Trophoblast cell (in vitro differentiated cells and primary cell): ENCODE results near the gene OR1A1.

Experiments
- DNase-seq, 2 donors: peaks; one replicate each; pipeline ENCODE4 v3.0.0-alpha.2; 2016
- H2AFZ ChIP-seq: 2 replicates; pipeline ENCODE4 v1.6.1; 2013; ENCODE audit warnings: low read length, moderate library complexity, mild to moderate bottlenecking; ENCODE audit not compliant: insufficient read depth, poor library complexity
- H2AK5ac ChIP-seq: 2 replicates; pipeline ENCODE4 v1.6.1; 2013; ENCODE audit warnings: mild to moderate bottlenecking, low read length
- H2BK120ac ChIP-seq: 2 replicates; pipeline ENCODE4 v1.6.1; 2013; ENCODE audit warnings: low read length, mild to moderate bottlenecking, moderate library complexity; ENCODE audit not compliant: insufficient read depth, poor library complexity
- H2BK12ac ChIP-seq: 2 replicates; pipeline ENCODE4 v1.6.1; 2013; ENCODE audit warnings: mild to moderate bottlenecking, low read length, moderate library complexity
- H2BK5ac ChIP-seq: 2 replicates; pipeline ENCODE4 v1.6.1; 2013; ENCODE audit warnings: low read length, low read depth, moderate library complexity, mild to moderate bottlenecking; ENCODE audit not compliant: poor library complexity
- H3K14ac ChIP-seq: 2 replicates; pipeline ENCODE4 v1.6.1; 2013; ENCODE audit warnings: mild to moderate bottlenecking, low read length
- H3K18ac ChIP-seq: 2 replicates; pipeline ENCODE4 v1.6.1; 2013; ENCODE audit warnings: mild to moderate bottlenecking, low read length
- H3K23ac ChIP-seq: 2 replicates; pipeline ENCODE4 v1.6.1; 2013; ENCODE audit warnings: low read length
- H3K27ac ChIP-seq: 2 replicates; pipeline ENCODE4 v1.5.1; 2013; ENCODE audit warnings: low read depth, mild to moderate bottlenecking, inconsistent platforms, low read length, moderate library complexity
- H3K27me3 ChIP-seq: 2 replicates; pipeline ENCODE4 v1.6.1; 2013; ENCODE audit warnings: inconsistent platforms, mild to moderate bottlenecking, low read length, moderate library complexity; ENCODE audit not compliant: insufficient read depth
- H3K36me3 ChIP-seq, 2 experiments: 1 replicate in 1 of 2; 2 replicates in 1 of 2; pipeline ENCODE4 v1.6.1; 2013; ENCODE audit warnings: low read length in 2 of 2, mild to moderate bottlenecking in 2 of 2, moderate library complexity in 1 of 2; ENCODE audit not compliant: insufficient read depth in 2 of 2, control insufficient read depth in 1 of 2
- H3K4ac ChIP-seq: 2 replicates; pipeline ENCODE4 v1.6.1; 2013; ENCODE audit warnings: low read depth, mild to moderate bottlenecking, low read length, moderate library complexity
- H3K4me1 ChIP-seq, 2 experiments: 1 replicate in 1 of 2; 2 replicates in 1 of 2; pipeline ENCODE4 v1.6.1; 2013; ENCODE audit warnings: low read length in 2 of 2, mild to moderate bottlenecking in 2 of 2, moderate library complexity in 1 of 2; ENCODE audit not compliant: insufficient read depth in 2 of 2, control insufficient read depth in 1 of 2
- H3K4me2 ChIP-seq: 2 replicates; pipeline ENCODE4 v1.6.1; 2013; ENCODE audit warnings: inconsistent platforms, mild to moderate bottlenecking, low read length, moderate library complexity
- H3K4me3 ChIP-seq: 2 replicates; pipeline ENCODE4 v1.5.1; 2013; ENCODE audit warnings: mild to moderate bottlenecking, low read depth, low read length, inconsistent platforms
- H3K79me1 ChIP-seq: one replicate; pipeline ENCODE4 v1.6.1; 2013; ENCODE audit warnings: low read length
- H3K79me2 ChIP-seq: 2 replicates; pipeline ENCODE4 v1.6.1; 2013; ENCODE audit warnings: low read length, mild to moderate bottlenecking; ENCODE audit not compliant: control insufficient read depth, insufficient read depth, poor library complexity
- H3K9ac ChIP-seq: 2 replicates; pipeline ENCODE4 v1.6.1; 2013; ENCODE audit warnings: mild to moderate bottlenecking, low read length
- H3K9me3 ChIP-seq: 2 replicates; pipeline ENCODE4 v1.6.1; 2013; ENCODE audit warnings: low read depth, mild to moderate bottlenecking, control low read depth, inconsistent platforms, low read length; ENCODE audit not compliant: insufficient read depth
- H4K12ac ChIP-seq: 2 replicates; pipeline ENCODE4 v1.6.1; 2013; ENCODE audit warnings: low read depth, mild to moderate bottlenecking, low read length, moderate library complexity
- H4K8ac ChIP-seq: 2 replicates; pipeline ENCODE4 v1.6.1; 2013; ENCODE audit warnings: low read depth, mild to moderate bottlenecking, low read length, moderate library complexity
- H4K91ac ChIP-seq: one replicate; pipeline ENCODE4 v1.6.1; 2013; ENCODE audit warnings: low read depth, mild to moderate bottlenecking, low read length, moderate library complexity
- WGBS: extraction: QIAGEN DNeasy Blood & Tissue Kit; methylation state at CpG from one replicate; pipeline ENCODE4 v1.1.7; 2013; ENCODE audit warnings: missing lambda C conversion rate; ENCODE audit not compliant: insufficient read length, insufficient coverage; ENCODE audit errors: extremely low coverage; 5-methylcytosine and 5-hydroxymethylcytosine counted together

OR1A1 gene

DNA sequence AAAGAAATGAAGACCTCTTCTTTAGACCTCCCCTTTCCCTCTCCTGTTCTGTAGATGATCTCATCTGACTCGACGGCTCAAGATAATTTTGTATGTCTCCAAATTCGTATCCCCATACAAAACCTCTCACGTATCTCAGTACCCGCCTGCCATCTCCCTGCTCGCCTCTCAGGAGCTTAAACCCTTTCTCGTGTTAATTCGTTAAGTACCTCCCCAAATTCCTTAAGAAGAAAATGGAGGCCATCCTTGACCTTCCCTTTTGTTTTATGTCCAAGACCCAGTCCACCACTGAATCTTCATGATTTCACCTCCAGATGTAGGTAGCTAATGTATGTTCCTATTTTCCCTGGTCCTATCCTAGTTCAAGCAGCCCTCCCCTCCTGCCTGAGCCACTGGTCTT, 49.1 kb downstream of the OR1A1 start:
- Histone ChIP-seq H3K18ac (no peak overlapping the region), H3K14ac (no peak overlapping the region), H4K12ac (no peak overlapping the region), H3K79me1 (no peaks in the 10 kb centered on the region), H2AFZ (no peak overlapping the region), H2BK120ac (no peak overlapping the region), H3K4me3 (no peak overlapping the region), H3K27me3 (no peaks in the 10 kb centered on the region), H2AK5ac (no peak overlapping the region), H3K27ac (no peak overlapping the region), H4K8ac (no peak overlapping the region), H3K9ac (no peak overlapping the region), H3K4ac (no peak overlapping the region), H3K4me2 (no peak overlapping the region), H3K4me1 (no peaks in the 10 kb centered on the region), H3K36me3 (no peaks in the 10 kb centered on the region), H3K9me3 (peaks cover 6% of the 10 kb centered on the region), H4K91ac (no peak overlapping the region), H2BK5ac (no peak overlapping the region), H3K79me2 (no peaks in the 10 kb centered on the region), H2BK12ac (no peak overlapping the region), H3K23ac (no peak overlapping the region)
- WGBS: no CpG with 5 or more reads among the region's 8 CpGs
- no peak for DNase-seq

DNA sequence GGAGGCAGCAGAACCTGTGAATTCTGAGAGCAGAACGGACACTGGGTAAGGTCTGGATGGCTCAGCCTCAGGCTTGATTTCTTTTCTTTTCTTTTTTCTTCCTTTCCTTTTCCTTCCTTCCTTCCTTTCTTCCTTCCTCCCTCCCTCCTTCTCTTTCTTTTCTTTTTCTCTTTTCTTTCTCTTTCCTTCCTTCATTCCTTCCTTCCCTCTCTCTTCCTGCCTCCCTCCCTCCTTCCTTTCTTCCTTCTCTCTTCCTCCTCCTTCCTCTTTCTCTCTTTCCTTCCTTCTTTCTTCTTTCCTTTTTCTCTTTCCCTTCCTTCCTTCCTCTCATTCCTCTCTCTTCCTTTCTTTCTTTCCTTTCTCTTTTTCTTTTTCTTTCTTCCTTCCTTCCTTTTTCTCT, 52.7 kb downstream of the OR1A1 start:
- H3K4me1 ChIP-seq: no peaks in the 10 kb centered on the region
- no peaks in the 10 kb centered on the region for H3K36me3 ChIP-seq
- no CpG with 5 or more reads among the region's 1 CpG for WGBS
- H3K23ac ChIP-seq: no peak overlapping the region
- H3K79me1 ChIP-seq: no peaks in the 10 kb centered on the region
- peaks cover 9% of the 10 kb centered on the region for H3K9me3 ChIP-seq
- H2AK5ac ChIP-seq: no peak overlapping the region
- H4K8ac ChIP-seq: no peak overlapping the region
- no peak overlapping the region for H3K4me2 ChIP-seq
- no peak overlapping the region for H2AFZ ChIP-seq
- DNase-seq: no peak
- no peak overlapping the region for H3K14ac ChIP-seq
- no peaks in the 10 kb centered on the region for H3K27me3 ChIP-seq
- H2BK12ac ChIP-seq: no peak overlapping the region
- no peaks in the 10 kb centered on the region for H3K79me2 ChIP-seq
- H2BK120ac ChIP-seq: no peak overlapping the region
- no peak overlapping the region for H3K9ac ChIP-seq
- no peak overlapping the region for H3K18ac ChIP-seq
- no peak overlapping the region for H3K4me3 ChIP-seq
- no peak overlapping the region for H2BK5ac ChIP-seq
- H3K4ac ChIP-seq: no peak overlapping the region
- H4K91ac ChIP-seq: no peak overlapping the region
- H4K12ac ChIP-seq: no peak overlapping the region
- no peak overlapping the region for H3K27ac ChIP-seq

DNA sequence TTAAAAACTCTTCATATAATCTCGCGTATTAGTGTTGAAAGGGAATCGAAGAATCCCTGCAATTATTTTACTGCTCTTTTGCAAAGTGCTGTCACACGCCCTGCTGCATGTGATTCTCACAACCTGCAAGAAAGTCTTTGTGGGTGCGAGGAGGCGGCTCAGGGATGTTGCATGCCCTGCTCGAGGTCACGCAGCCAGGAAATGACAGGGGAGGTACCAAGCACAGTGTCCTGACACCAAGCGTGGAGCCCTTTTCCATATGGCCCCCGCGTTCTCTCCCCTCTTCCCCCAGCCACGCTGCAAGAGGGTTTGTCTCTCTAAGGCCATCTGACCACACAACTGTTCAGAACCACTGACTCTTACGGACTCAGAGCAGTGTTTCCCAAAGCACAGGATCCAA, 53.1 kb downstream of the OR1A1 start:
- Histone ChIP-seq H3K18ac (no peak overlapping the region), H3K79me1 (no peaks in the 10 kb centered on the region), H3K9me3 (peaks cover 9% of the 10 kb centered on the region), H3K27me3 (no peaks in the 10 kb centered on the region), H3K9ac (no peak overlapping the region), H4K91ac (no peak overlapping the region), H3K4me1 (no peaks in the 10 kb centered on the region), H3K79me2 (no peaks in the 10 kb centered on the region), H4K12ac (no peak overlapping the region), H3K23ac (no peak overlapping the region), H2BK5ac (no peak overlapping the region), H2AFZ (no peak overlapping the region), H3K4ac (no peak overlapping the region), H3K4me2 (no peak overlapping the region), H2AK5ac (no peak overlapping the region), H3K4me3 (no peak overlapping the region), H4K8ac (no peak overlapping the region), H3K14ac (no peak overlapping the region), H3K27ac (no peak overlapping the region), H3K36me3 (no peaks in the 10 kb centered on the region), H2BK120ac (no peak overlapping the region), H2BK12ac (no peak overlapping the region)
- no peak for DNase-seq
- 100% methylated on average over 2 of the region's 13 CpGs for WGBS
